ENCODE results near the gene SERPINA12. TPM values are rescaled to one million over a fixed set of nuclear protein-coding genes. Genes with fewer than 3 reads are reported as not detected.

Gene SERPINA12
- total RNA-seq, 4 donors from 2014 or later = not detected

DNA sequence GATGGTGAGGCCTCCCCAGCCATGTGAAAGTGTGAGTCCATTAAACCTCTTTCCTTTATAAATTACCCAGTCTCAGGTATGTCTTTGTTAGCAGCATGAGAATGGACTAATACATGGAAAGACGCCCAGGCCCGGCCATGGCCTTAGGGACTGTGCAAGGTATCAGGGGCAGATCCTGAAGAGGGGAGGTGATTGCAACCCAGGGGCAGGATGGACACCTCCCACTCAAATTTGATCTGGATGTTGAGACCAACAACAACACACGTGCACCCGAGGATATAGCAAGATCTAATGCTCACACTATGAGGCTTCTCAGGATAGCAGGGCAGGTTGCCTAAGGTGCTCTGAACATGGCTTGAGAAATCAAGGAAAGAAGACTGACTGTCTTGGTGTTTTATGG, 38.5 kb upstream of the SERPINA12 start:
- no peak for TF ChIP-seq CTCF (IDR thresholded peaks at IDR 0.05; ENCODE audit: low read depth)

DNA sequence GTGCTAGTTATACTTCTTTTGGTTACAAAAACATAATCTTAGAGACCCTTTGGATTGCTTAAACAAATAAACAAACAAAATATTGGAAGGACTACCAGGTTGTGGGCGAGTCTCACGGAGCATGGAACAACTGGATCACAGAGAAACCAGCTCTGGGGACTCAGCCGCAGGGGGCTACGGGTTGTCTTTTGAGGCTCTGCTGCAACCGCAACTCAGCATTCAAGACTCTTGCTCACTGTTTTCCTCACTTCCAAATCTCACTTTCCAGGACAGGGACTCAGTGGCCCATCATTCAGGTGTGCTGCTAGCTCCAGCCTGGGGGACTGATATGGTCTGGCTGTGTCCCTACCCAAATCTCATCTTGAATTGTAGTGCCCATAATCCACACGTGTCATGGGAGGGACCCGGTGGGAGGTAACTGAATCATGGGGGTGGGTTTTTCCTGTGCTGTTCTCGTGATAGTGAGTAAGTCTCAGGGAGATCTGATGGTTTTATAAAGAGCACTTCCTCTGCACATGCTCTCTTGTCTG, 37.9 kb upstream of the SERPINA12 start:
- TF ChIP-seq CTCF (IDR thresholded peaks at IDR 0.05; ENCODE audit: low read depth) = no peak

DNA sequence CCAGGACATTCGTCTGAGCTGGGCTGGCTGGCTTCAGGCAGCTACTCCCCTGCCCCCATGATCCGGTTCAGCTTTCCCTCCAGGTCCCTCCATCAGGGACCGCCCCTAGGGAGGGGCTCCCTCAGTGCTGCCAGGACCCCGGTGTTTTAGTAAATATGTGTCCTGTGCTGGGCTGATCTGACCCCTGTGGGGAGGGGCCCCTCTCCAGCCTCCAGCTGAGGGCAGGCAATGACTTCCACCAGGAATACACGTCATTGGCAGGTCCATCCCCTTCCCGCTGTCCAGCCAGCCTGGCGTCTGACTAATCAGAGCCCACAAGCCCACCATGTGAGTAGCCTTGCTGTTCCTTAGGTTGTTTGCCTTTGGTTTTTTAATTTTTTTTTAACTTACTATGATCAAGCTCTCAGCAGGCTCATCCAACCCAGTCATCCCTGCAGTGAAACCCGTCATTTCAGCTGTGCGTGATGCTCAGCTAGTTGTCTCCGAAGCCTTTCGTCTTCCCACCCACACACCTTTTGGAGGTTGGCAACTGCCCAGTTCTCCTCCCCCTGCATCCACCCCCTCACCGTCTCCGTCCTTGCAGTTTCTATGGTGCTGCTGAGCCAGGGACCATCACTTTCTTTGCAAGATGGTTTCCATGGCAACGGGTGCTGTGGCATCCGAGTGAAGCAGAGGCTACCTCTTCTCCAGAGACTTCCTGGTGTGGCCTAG, 36.0 kb upstream of the SERPINA12 start:
- TF ChIP-seq CTCF (IDR thresholded peaks at IDR 0.05; ENCODE audit: low read depth) = no peak

GRCh38 chr14:94544726-94545125, 35.5 kb upstream of the SERPINA12 start:
- TF ChIP-seq CTCF (IDR thresholded peaks at IDR 0.05; ENCODE audit: low read depth) = no peak

GRCh38 chr14:94543449-94544124, 34.3 kb upstream of the SERPINA12 start:
- TF ChIP-seq CTCF (IDR thresholded peaks at IDR 0.05; ENCODE audit: low read depth) = no peak

- TF ChIP-seq CTCF (IDR thresholded peaks at IDR 0.05; ENCODE audit: low read depth) = no peak
Observed at GRCh38 chr14:94542811-94543440, 33.7 kb upstream of the SERPINA12 start.

Data from subcutaneous adipose tissue (tissue), 4 donors.